Spinal cord (tissue), 10 donors: ENCODE results near the gene TEX264. TPM values are rescaled to one million over a fixed set of nuclear protein-coding genes. Genes with fewer than 3 reads are reported as not detected.

ENCODE experiments used
- DNase-seq, 6 donors: peaks; one replicate each; pipeline versions ENCODE4 v3.0.0 to v3.0.0-alpha.2; 2013 to 2015; ENCODE audit warnings: low spot score in 6 of 6, low read depth in 4 of 6
- H3K27ac ChIP-seq: one replicate; pipeline ENCODE4 v1.5.1; 2013; ENCODE audit warnings: low read depth, low read length, control low read depth
- H3K27me3 ChIP-seq: one replicate; pipeline ENCODE4 v1.6.1; 2013; ENCODE audit warnings: low read length; ENCODE audit not compliant: control insufficient read depth, insufficient read depth
- H3K36me3 ChIP-seq: one replicate; pipeline ENCODE4 v1.6.1; 2013; ENCODE audit warnings: low read length; ENCODE audit not compliant: control insufficient read depth, insufficient read depth
- H3K4me1 ChIP-seq: one replicate; pipeline ENCODE4 v1.6.1; 2013; ENCODE audit warnings: low read length; ENCODE audit not compliant: control insufficient read depth, insufficient read depth
- H3K4me3 ChIP-seq: one replicate; pipeline ENCODE4 v1.5.1; 2013; ENCODE audit warnings: low read depth, low read length, control low read depth
- H3K9me3 ChIP-seq: one replicate; pipeline ENCODE4 v1.6.1; 2013; ENCODE audit warnings: low read length; ENCODE audit not compliant: control insufficient read depth, insufficient read depth
- WGBS: methylation state at CpG from one replicate; pipeline ENCODE4 v1.1.5; 2013; ENCODE audit warnings: missing lambda C conversion rate; ENCODE audit not compliant: insufficient coverage; 5-methylcytosine and 5-hydroxymethylcytosine counted together
- polyA plus RNA-seq, 2 donors: library from polyadenylated mRNA; unstranded; fragments of 120-200 nt; gene quantifications; one replicate each; pipeline ENCODE4 v1.2.1, GENCODE V29; 2013; ENCODE audit not compliant: insufficient read length in 2 of 2
- total RNA-seq, 2 donors: library from RNA; depleted of rRNA in 1 of 2; stranded (reverse); fragments of 120-200 nt in 1 of 2; fragments of >200 nt in 1 of 2; gene quantifications; one replicate each; pipeline versions ENCODE4 v1.2.3 to v1.2.4, GENCODE V29; 2013 to 2014
- donor health status: healthy.

The TEX264 gene
- total and polyA plus RNA-seq, 4 donors = 24.7 to 58.0 (median 48.4) TPM

- H3K4me1 ChIP-seq = peaks cover 43% of the 10 kb centered on the region
- WGBS = 52% methylated on average over 3 of the region's 4 CpGs
- H3K4me3 ChIP-seq = no peak overlapping the region
These were observed 2.2 kb downstream of the TEX264 start for GRCh38 chr3:51673181-51673801.

DNA sequence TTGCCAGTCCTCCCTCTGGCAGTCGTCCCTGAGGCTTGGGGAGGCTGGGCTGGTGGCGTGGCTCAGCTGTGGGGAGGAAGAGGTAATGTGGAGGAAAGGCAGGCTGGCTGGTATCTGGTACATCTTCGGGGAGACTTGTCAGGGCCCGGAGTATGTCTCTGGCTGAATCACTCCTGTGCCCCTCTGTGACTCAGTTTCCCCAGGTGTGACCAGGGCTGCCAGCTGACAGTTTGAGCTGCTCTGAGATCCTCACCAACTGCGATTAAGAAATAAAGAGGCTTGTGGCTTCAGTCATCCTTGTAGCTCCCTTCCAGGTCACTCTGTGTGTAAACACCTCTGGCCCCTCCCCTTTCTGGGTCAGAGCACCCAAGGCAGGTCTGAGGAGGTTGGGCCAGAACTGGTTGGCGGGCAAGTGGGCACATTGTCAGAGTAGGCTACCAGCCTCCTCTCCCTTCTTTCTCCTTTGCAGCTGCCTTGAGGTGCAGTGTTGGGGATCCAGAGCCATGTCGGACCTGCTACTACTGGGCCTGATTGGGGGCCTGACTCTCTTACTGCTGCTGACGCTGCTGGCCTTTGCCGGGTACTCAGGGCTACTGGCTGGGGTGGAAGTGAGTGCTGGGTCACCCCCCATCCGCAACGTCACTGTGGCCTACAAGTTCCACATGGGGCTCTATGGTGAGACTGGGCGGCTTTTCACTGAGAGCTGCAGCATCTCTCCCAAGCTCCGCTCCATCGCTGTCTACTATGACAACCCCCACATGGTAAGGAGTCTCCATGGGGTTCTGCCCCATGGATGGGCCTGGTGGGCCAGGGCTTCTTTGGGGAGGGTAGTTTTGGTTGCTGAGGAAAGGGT is 3.0 kb downstream of the TEX264 start:
- Histone ChIP-seq H3K27ac (no peak overlapping the region), H3K9me3 (no peaks in the 10 kb centered on the region), H3K4me3 (no peak overlapping the region), H3K27me3 (no peaks in the 10 kb centered on the region), H3K4me1 (peaks cover 43% of the 10 kb centered on the region), H3K36me3 (peaks cover 41% of the 10 kb centered on the region)
- WGBS = 86% methylated on average over 11 of the region's 14 CpGs
- DNase-seq = no peak

More at GRCh38 chr3:51673181-51673801, 2.2 kb downstream of the TEX264 start:
- H3K9me3 ChIP-seq = no peaks in the 10 kb centered on the region
- H3K27ac ChIP-seq = no peak overlapping the region
- peaks cover 35% of the 10 kb centered on the region for H3K36me3 ChIP-seq
- no peaks in the 10 kb centered on the region for H3K27me3 ChIP-seq
- DNase-seq = no peak

- no peak for DNase-seq
- Histone ChIP-seq H3K4me1 (peaks cover 31% of the 10 kb centered on the region), H3K4me3 (no peak overlapping the region), H3K27me3 (no peaks in the 10 kb centered on the region), H3K36me3 (peaks cover 50% of the 10 kb centered on the region), H3K27ac (no peak overlapping the region), H3K9me3 (no peaks in the 10 kb centered on the region)
- 100% methylated on average over 1 of the region's 2 CpGs for WGBS
These were observed 4.2 kb downstream of the TEX264 start for GRCh38 chr3:51675201-51675611.

DNA sequence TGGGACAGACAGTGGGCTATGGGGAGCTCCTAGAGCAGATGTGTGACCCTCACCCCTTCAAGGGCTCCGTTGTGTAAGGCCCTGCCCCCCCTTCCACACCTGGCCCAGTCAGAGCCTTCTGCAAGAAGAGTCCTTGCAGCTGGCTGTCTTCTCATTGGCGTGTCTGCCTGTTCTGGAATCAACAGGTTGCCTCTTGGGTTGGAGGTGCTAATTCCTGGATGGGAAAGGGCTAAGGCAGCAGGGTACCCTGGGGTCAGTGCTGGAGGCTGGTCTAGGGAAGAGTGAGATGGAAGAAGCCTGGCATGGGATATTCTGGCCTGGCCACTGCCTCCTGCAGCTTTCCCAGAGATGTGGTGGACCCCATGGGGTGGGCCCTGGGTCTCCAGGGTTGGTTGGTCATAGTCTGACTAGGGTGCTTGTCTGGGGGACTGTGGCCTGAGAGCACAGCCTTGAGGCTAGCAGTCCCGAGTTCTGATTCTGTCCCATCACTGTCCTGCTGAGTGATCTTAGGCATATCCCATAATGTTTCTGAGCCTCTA is 5.1 kb downstream of the TEX264 start:
- DNase-seq = no peak
- no peak overlapping the region for H3K4me3 ChIP-seq
- 83% methylated on average over 1 of the region's 3 CpGs for WGBS
- peaks cover 58% of the 10 kb centered on the region for H3K36me3 ChIP-seq
- peaks cover 30% of the 10 kb centered on the region for H3K4me1 ChIP-seq
- H3K27ac ChIP-seq = no peak overlapping the region
- no peaks in the 10 kb centered on the region for H3K9me3 ChIP-seq
- no peaks in the 10 kb centered on the region for H3K27me3 ChIP-seq

DNA sequence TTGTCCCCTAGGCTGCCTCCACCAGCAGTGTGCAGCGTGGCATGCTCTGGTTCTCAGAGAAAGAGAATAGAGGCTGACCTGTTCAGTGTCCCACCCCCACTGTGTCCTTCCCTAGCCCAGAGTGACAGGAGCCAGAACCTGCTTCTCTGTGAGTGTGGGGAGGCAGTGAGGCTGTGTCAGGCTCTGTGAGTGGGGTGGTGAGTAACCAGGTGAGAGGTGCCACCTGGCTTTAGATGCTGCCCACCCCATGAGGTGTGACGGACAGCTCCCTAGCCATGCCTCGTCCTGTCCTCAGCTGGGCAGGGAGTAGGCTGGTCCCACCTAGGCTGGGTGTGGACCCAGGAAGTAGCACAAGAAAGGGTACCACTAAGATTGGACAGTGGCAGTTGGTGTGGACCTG is 6.3 kb downstream of the TEX264 start:
- Histone ChIP-seq H3K4me3 (no peak overlapping the region), H3K36me3 (peaks cover 64% of the 10 kb centered on the region), H3K27me3 (no peaks in the 10 kb centered on the region), H3K9me3 (no peaks in the 10 kb centered on the region), H3K4me1 (peaks cover 25% of the 10 kb centered on the region), H3K27ac (no peak overlapping the region)
- DNase-seq = no peak
- 100% methylated on average over 3 of the region's 3 CpGs for WGBS

DNA sequence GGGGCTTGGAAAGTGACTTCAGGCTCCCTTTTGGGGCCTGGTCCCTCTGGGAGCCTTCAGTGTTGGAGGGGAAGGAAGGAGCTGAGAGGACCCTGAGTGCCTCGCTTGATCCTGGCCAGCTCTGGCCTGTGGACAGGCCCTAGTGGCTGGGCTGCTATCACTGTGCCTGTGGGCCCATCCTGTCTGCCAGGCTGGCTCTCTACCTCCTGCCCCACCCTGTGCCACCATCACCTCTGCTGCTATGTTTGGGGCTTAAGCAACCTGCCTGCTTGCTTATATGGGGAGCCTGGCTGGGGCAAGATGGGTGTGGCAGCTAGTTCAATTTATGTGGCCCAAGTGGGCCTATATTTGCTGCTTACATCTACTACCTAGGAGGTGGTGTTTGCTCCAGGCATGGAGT is 7.1 kb downstream of the TEX264 start:
- no peak for DNase-seq
- H3K27ac ChIP-seq = no peak overlapping the region
- H3K36me3 ChIP-seq = peaks cover 69% of the 10 kb centered on the region
- peaks cover 23% of the 10 kb centered on the region for H3K4me1 ChIP-seq
- no peak overlapping the region for H3K4me3 ChIP-seq
- H3K27me3 ChIP-seq = no peaks in the 10 kb centered on the region
- no peaks in the 10 kb centered on the region for H3K9me3 ChIP-seq
- 100% methylated on average over 1 of the region's 1 CpG for WGBS

GRCh38 chr3:51678641-51679040 is 7.6 kb downstream of the TEX264 start:
- Histone ChIP-seq H3K4me3 (no peak overlapping the region), H3K27me3 (no peaks in the 10 kb centered on the region), H3K4me1 (peaks cover 18% of the 10 kb centered on the region), H3K36me3 (peaks cover 73% of the 10 kb centered on the region), H3K9me3 (no peaks in the 10 kb centered on the region), H3K27ac (no peak overlapping the region)
- DNase-seq = no peak
- WGBS = 79% methylated on average over 2 of the region's 2 CpGs

GRCh38 chr3:51679318-51679717 is 8.3 kb downstream of the TEX264 start:
- Histone ChIP-seq H3K27me3 (no peaks in the 10 kb centered on the region), H3K4me3 (no peak overlapping the region), H3K27ac (no peak overlapping the region), H3K36me3 (peaks cover 75% of the 10 kb centered on the region), H3K9me3 (no peaks in the 10 kb centered on the region), H3K4me1 (peaks cover 11% of the 10 kb centered on the region)
- DNase-seq = no peak
- 88% methylated on average over 4 of the region's 4 CpGs for WGBS

- WGBS = 94% methylated on average over 6 of the region's 7 CpGs
- Histone ChIP-seq H3K36me3 (peaks cover 75% of the 10 kb centered on the region), H3K4me1 (peaks cover 11% of the 10 kb centered on the region), H3K9me3 (no peaks in the 10 kb centered on the region), H3K27ac (no peak overlapping the region), H3K27me3 (no peaks in the 10 kb centered on the region), H3K4me3 (no peak overlapping the region)
- no peak for DNase-seq
These were observed 8.7 kb downstream of the TEX264 start for GRCh38 chr3:51679777-51680176.
